GM18867 (cell line): ENCODE data around the gene KRT12.
"Not testable (repeated sequence)": the region's sequence is repeated elsewhere in the genome, so short reads cannot be mapped to it uniquely, and the experiment has no call there.

Source experiments
- ATAC-seq: cut with Tn5 transposase; IDR thresholded peaks from one replicate; pipeline ENCODE4 v1.9.1; 2021; ENCODE audit warnings: mild to moderate bottlenecking, moderate library complexity; ENCODE audit not compliant: unreplicated experiment

The KRT12 gene

GRCh38 chr17:40818343-40818732 lies 48.7 kb downstream of the KRT12 start:
- no peak for ATAC-seq

GRCh38 chr17:40817103-40817682 lies 49.8 kb downstream of the KRT12 start:
- ATAC-seq: no peak

GRCh38 chr17:40816569-40816968 lies 50.5 kb downstream of the KRT12 start:
- no peak for ATAC-seq

- no peak for ATAC-seq
Measured at GRCh38 chr17:40815381-40815780, 51.6 kb downstream of the KRT12 start.

- ATAC-seq: not testable (repeated sequence)
Measured at GRCh38 chr17:40814657-40815056, 52.4 kb downstream of the KRT12 start.

- no peak for ATAC-seq
Measured at GRCh38 chr17:40813804-40814203, 53.2 kb downstream of the KRT12 start.

- no peak for ATAC-seq
Measured at GRCh38 chr17:40812639-40813038, 54.4 kb downstream of the KRT12 start.
